ENCODE results near the gene SPATA13.

DNA sequence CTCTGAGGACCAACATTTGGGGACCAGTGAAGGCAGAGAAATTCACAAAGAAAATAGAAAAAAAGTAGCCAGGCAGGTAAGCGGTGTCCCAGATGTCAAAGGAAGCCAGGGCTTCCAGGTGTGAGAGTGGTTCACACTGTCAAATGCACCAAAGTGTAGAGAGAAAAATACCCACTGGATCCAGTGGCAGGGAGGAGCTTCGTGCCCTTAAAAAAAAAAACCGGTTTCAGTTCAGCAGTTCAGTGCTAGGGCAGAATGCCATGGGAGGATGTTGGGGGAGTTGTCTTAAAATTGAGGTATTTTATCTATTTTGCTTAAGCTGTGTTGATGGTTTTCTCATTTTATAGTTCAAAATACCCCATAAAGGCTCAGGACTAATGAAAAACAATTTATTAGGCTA is 101.0 kb downstream of the SPATA13 start:
- no peak for TF ChIP-seq EZH2 (IDR thresholded peaks at IDR 0.05; ENCODE audit: low read length, missing control alignments)
- TF ChIP-seq, protein P1, sequence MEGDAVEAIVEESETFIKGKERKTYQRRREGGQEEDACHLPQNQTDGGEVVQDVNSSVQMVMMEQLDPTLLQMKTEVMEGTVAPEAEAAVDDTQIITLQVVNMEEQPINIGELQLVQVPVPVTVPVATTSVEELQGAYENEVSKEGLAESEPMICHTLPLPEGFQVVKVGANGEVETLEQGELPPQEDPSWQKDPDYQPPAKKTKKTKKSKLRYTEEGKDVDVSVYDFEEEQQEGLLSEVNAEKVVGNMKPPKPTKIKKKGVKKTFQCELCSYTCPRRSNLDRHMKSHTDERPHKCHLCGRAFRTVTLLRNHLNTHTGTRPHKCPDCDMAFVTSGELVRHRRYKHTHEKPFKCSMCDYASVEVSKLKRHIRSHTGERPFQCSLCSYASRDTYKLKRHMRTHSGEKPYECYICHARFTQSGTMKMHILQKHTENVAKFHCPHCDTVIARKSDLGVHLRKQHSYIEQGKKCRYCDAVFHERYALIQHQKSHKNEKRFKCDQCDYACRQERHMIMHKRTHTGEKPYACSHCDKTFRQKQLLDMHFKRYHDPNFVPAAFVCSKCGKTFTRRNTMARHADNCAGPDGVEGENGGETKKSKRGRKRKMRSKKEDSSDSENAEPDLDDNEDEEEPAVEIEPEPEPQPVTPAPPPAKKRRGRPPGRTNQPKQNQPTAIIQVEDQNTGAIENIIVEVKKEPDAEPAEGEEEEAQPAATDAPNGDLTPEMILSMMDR (conservative IDR thresholded peaks at IDR 0.05 in 1 of 2, IDR thresholded peaks at IDR 0.05 in 1 of 2; ENCODE audit: low read depth in 1 of 2, low read length in 2 of 2), result no peak

All from fibroblast of lung (primary cell).